Endothelial cell of umbilical vein (primary cell): Measurements from ENCODE around the gene ARHGEF25.

Experiments used
- CTCF ChIP-seq, 2 donors: IDR thresholded peaks; 1 replicate in 1 of 2; 2 replicates in 1 of 2; pipeline ENCODE4 v1.5.1; 2011; ENCODE audit warnings: low read length in 2 of 2, mild to moderate bottlenecking in 2 of 2, moderate library complexity in 2 of 2, control low read depth in 1 of 2, inconsistent platforms in 1 of 2, low read depth in 1 of 2; ENCODE audit not compliant: insufficient read depth in 1 of 2; ENCODE audit errors: extremely low read depth in 1 of 2
- EZH2 ChIP-seq: IDR thresholded peaks from 2 replicates; pipeline ENCODE4 v1.6.1; 2012; ENCODE audit warnings: borderline replicate concordance, low read depth, mild to moderate bottlenecking, moderate library complexity, low read length, inconsistent platforms; ENCODE audit not compliant: severe bottlenecking
- MAX ChIP-seq: IDR thresholded peaks from 2 replicates; pipeline ENCODE4 v1.6.1; 2011; ENCODE audit not compliant: insufficient read depth, insufficient read length
- POLR2A ChIP-seq: IDR thresholded peaks from 2 replicates; pipeline ENCODE4 v1.6.1; 2012; ENCODE audit warnings: low read depth, mild to moderate bottlenecking, control low read depth, low read length
- POLR2AphosphoS5 ChIP-seq: IDR thresholded peaks from 2 replicates; pipeline ENCODE4 v1.6.1; 2012; ENCODE audit warnings: low read depth, mild to moderate bottlenecking, control low read depth, low read length, moderate library complexity; ENCODE audit not compliant: insufficient read depth

GRCh38 chr12:57630891-57631433 lies 19.7 kb downstream of the ARHGEF25 start:
- no peak for TF ChIP-seq CTCF (IDR thresholded peaks at IDR 0.05; ENCODE audit: extremely low read depth in 1 of 2, insufficient read depth in 1 of 2, low read depth in 1 of 2, low read length in 2 of 2)
- TF ChIP-seq EZH2, result no peak
- TF ChIP-seq POLR2AphosphoS5, result no peak
- no peak for TF ChIP-seq POLR2A
- TF ChIP-seq MAX, result no peak
